H9 (cell line): Measurements from ENCODE around the gene ZNF354B. TPM values are rescaled to one million over a fixed set of nuclear protein-coding genes. Genes with fewer than 3 reads are reported as not detected.

Experiments
- DNase-seq: peaks from one replicate; pipeline ENCODE4 v3.0.0-alpha.2; 2017
- H2AFZ ChIP-seq: one replicate; pipeline ENCODE4 v1.6.1; 2013; ENCODE audit warnings: mild to moderate bottlenecking, low read length, control low read depth, moderate library complexity
- H2AK5ac ChIP-seq: 2 replicates; pipeline ENCODE4 v1.6.1; 2013; ENCODE audit warnings: low read length, control low read depth, mixed read lengths; ENCODE audit not compliant: insufficient read length
- H2BK120ac ChIP-seq: one replicate; pipeline ENCODE4 v1.6.1; 2013; ENCODE audit warnings: low read depth, mild to moderate bottlenecking, low read length, control low read depth, inconsistent platforms; ENCODE audit not compliant: poor library complexity, severe bottlenecking
- H2BK12ac ChIP-seq: 2 replicates; pipeline ENCODE4 v1.6.1; 2013; ENCODE audit warnings: low read length, control low read depth, mixed read lengths, low read depth; ENCODE audit not compliant: insufficient read length
- H2BK15ac ChIP-seq: 2 replicates; pipeline ENCODE4 v1.6.1; 2013; ENCODE audit warnings: low read depth, low read length, control low read depth
- H2BK20ac ChIP-seq: one replicate; pipeline ENCODE4 v1.6.1; 2013; ENCODE audit warnings: low read depth, mild to moderate bottlenecking, low read length, control low read depth, inconsistent platforms; ENCODE audit not compliant: poor library complexity, severe bottlenecking
- H2BK5ac ChIP-seq: 2 replicates; pipeline ENCODE4 v1.6.1; 2013; ENCODE audit warnings: low read length, control low read depth, mixed read lengths; ENCODE audit not compliant: insufficient read length
- H3K14ac ChIP-seq: 2 replicates; pipeline ENCODE4 v1.6.1; 2013; ENCODE audit warnings: low read length, control low read depth; ENCODE audit not compliant: insufficient read depth
- H3K18ac ChIP-seq: 2 replicates; pipeline ENCODE4 v1.6.1; 2013; ENCODE audit warnings: low read depth, mild to moderate bottlenecking, mixed read lengths, low read length, control low read depth; ENCODE audit not compliant: insufficient read length
- H3K23ac ChIP-seq: 2 replicates; pipeline ENCODE4 v1.6.1; 2013; ENCODE audit warnings: low read length, control low read depth, mixed read lengths, low read depth; ENCODE audit not compliant: insufficient read length
- H3K23me2 ChIP-seq: 2 replicates; pipeline ENCODE4 v1.6.1; 2013; ENCODE audit warnings: low read depth, mild to moderate bottlenecking, mixed read lengths, low read length, control low read depth; ENCODE audit not compliant: insufficient read length, poor library complexity, severe bottlenecking
- H3K27ac ChIP-seq: 2 replicates; pipeline ENCODE4 v1.5.1; 2013; ENCODE audit warnings: low read length, control low read depth, mixed read lengths, low read depth; ENCODE audit not compliant: insufficient read length
- H3K27me3 ChIP-seq: 2 replicates; pipeline ENCODE4 v1.6.1; 2013; ENCODE audit warnings: low read length, control low read depth, inconsistent platforms; ENCODE audit not compliant: insufficient read depth
- H3K4ac ChIP-seq: 2 replicates; pipeline ENCODE4 v1.6.1; 2013; ENCODE audit warnings: low read depth, mild to moderate bottlenecking, control low read depth, inconsistent platforms, low read length, moderate library complexity
- H3K4me1 ChIP-seq: 2 replicates; pipeline ENCODE4 v1.6.1; 2013; ENCODE audit warnings: low read length, control low read depth, inconsistent platforms; ENCODE audit not compliant: insufficient read depth
- H3K4me2 ChIP-seq: 2 replicates; pipeline ENCODE4 v1.6.1; 2013; ENCODE audit warnings: low read length, control low read depth, mixed read lengths; ENCODE audit not compliant: insufficient read length, insufficient read depth
- H3K56ac ChIP-seq: 2 replicates; pipeline ENCODE4 v1.6.1; 2013; ENCODE audit warnings: low read depth, mild to moderate bottlenecking, mixed read lengths, low read length, control low read depth; ENCODE audit not compliant: insufficient read length
- H3K79me1 ChIP-seq: 2 replicates; pipeline ENCODE4 v1.6.1; 2013; ENCODE audit warnings: low read depth, mild to moderate bottlenecking, moderate library complexity, low read length, control low read depth, inconsistent platforms; ENCODE audit not compliant: insufficient read depth, poor library complexity, severe bottlenecking
- H3K79me2 ChIP-seq: 2 replicates; pipeline ENCODE4 v1.6.1; 2013; ENCODE audit warnings: low read length, control low read depth, inconsistent platforms; ENCODE audit not compliant: insufficient read depth
- H3K9ac ChIP-seq: 2 replicates; pipeline ENCODE4 v1.6.1; 2013; ENCODE audit warnings: low read length, control low read depth, mixed read lengths; ENCODE audit not compliant: insufficient read length; ENCODE audit errors: extremely low read depth
- H3K9me3 ChIP-seq: one replicate; pipeline ENCODE4 v1.6.1; 2013; ENCODE audit warnings: low read depth, low read length, inconsistent platforms; ENCODE audit not compliant: control insufficient read depth
- H3T11ph ChIP-seq: one replicate; pipeline ENCODE4 v1.6.1; 2013; ENCODE audit warnings: mild to moderate bottlenecking, low read length, control low read depth, inconsistent platforms
- H4K20me1 ChIP-seq: one replicate; pipeline ENCODE4 v1.6.1; 2013; ENCODE audit not compliant: control insufficient read depth, insufficient read length, insufficient read depth
- H4K5ac ChIP-seq: 2 replicates; pipeline ENCODE4 v1.6.1; 2013; ENCODE audit warnings: low read depth, mild to moderate bottlenecking, mixed read lengths, low read length, control low read depth; ENCODE audit not compliant: insufficient read length
- H4K8ac ChIP-seq: replicated peaks from 2 replicates; pipeline ENCODE4 v1.6.1; 2013; ENCODE audit warnings: low read length, control low read depth, mixed read lengths, low read depth; ENCODE audit not compliant: insufficient read length
- H4K91ac ChIP-seq: 2 replicates; pipeline ENCODE4 v1.6.1; 2013; ENCODE audit warnings: low read depth, mild to moderate bottlenecking, moderate library complexity, mixed read lengths, low read length, control low read depth; ENCODE audit not compliant: insufficient read length
- H3K27ac Mint-ChIP-seq, 3 experiments: 2 replicates in 2 of 3; 3 replicates in 1 of 3; pipeline ENCODE4 v1.8.0; 2020 to 2021; ENCODE audit warnings: mixed read lengths in 3 of 3, mild to moderate bottlenecking in 1 of 3, moderate library complexity in 1 of 3
- H3K27me3 Mint-ChIP-seq: 2 replicates; pipeline ENCODE4 v1.8.0; 2021; ENCODE audit warnings: low read depth, mild to moderate bottlenecking, moderate library complexity, mixed read lengths
- H3K36me3 Mint-ChIP-seq, 3 experiments: 2 replicates in 2 of 3; 3 replicates in 1 of 3; pipeline ENCODE4 v1.8.0; 2020 to 2021; ENCODE audit warnings: low read depth in 3 of 3, mixed read lengths in 3 of 3; ENCODE audit not compliant: insufficient read depth in 1 of 3
- H3K4me1 Mint-ChIP-seq, 2 experiments: 2 replicates each; pipeline ENCODE4 v1.8.0; 2020; ENCODE audit warnings: mixed read lengths in 2 of 2
- H3K4me3 Mint-ChIP-seq, 2 experiments: 2 replicates in 1 of 2; 3 replicates in 1 of 2; pipeline ENCODE4 v1.8.0; 2020 to 2021; ENCODE audit warnings: mild to moderate bottlenecking in 2 of 2, mixed read lengths in 2 of 2, moderate library complexity in 1 of 2
- H3K9me3 Mint-ChIP-seq, 2 experiments: 2 replicates in 1 of 2; 3 replicates in 1 of 2; pipeline ENCODE4 v1.8.0; 2020; ENCODE audit warnings: mild to moderate bottlenecking in 2 of 2, mixed read lengths in 2 of 2, moderate library complexity in 1 of 2
- WGBS: extraction: QIAGEN DNeasy Blood & Tissue Kit; methylation state at CpG from one replicate; pipeline ENCODE4 v1.1.7; 2013; ENCODE audit warnings: missing lambda C conversion rate, low lambda C conversion rate, mixed read lengths; ENCODE audit not compliant: insufficient read length; ENCODE audit errors: extremely low coverage; 5-methylcytosine and 5-hydroxymethylcytosine counted together
- total RNA-seq: library from RNA; stranded (reverse); gene quantifications from 2 replicates; pipeline ENCODE4 v1.2.1, GENCODE V29; 2021
- TF ChIP-seq, protein P1 (sequence below): fragments of 200-600 bp; sonication (generic); conservative IDR thresholded peaks from 3 replicates; pipeline ENCODE4 v1.8.0; 2021; ENCODE audit warnings: antibody characterized with exemption, mild to moderate bottlenecking

ZNF354B gene
- total RNA-seq, 1 experiment from 2014 or later: 20.6 TPM

- H2AK5ac ChIP-seq: no peak overlapping the region
- peak; percentile 37 for DNase-seq
- H3K27ac Mint-ChIP-seq: peak overlapping the region in 1 of 3 experiments; percentile 77; a peak in 1 of 7 replicates
- no peak overlapping the region for H3K4ac ChIP-seq
- H3K23me2 ChIP-seq: no peaks in the 10 kb centered on the region
- H4K8ac ChIP-seq: no peak overlapping the region
- no peaks in the 10 kb centered on the region for H3K9me3 ChIP-seq
- H3K9ac ChIP-seq: no peak overlapping the region
- H2BK15ac ChIP-seq: no peak overlapping the region
- no peak overlapping the region for H3T11ph ChIP-seq
- no peak overlapping the region for H2BK120ac ChIP-seq
- no peak overlapping the region for H2AFZ ChIP-seq
- no peak overlapping the region for H3K27ac ChIP-seq
- peak overlapping the region; percentile 52 for H3K18ac ChIP-seq
- H3K9me3 Mint-ChIP-seq: peaks cover 23 to 60% of the 10 kb centered on the region in 2 experiments
- peak overlapping the region; percentile 54; the same call in 1 of the 2 replicates for H3K14ac ChIP-seq
- no peaks in the 10 kb centered on the region for H3K79me2 ChIP-seq
- H2BK20ac ChIP-seq: no peak overlapping the region
- H3K4me2 ChIP-seq: no peak overlapping the region
- peak overlapping the region; percentile 57 to 86 for H3K4me3 Mint-ChIP-seq
- H3K27me3 Mint-ChIP-seq: no peaks in the 10 kb centered on the region
- H3K79me1 ChIP-seq: no peaks in the 10 kb centered on the region
- H4K5ac ChIP-seq: no peak overlapping the region
- no peak overlapping the region for H2BK5ac ChIP-seq
- no peak overlapping the region for H3K23ac ChIP-seq
- no peaks in the 10 kb centered on the region for H3K27me3 ChIP-seq
- H2BK12ac ChIP-seq: no peak overlapping the region
- TF ChIP-seq, protein P1, sequence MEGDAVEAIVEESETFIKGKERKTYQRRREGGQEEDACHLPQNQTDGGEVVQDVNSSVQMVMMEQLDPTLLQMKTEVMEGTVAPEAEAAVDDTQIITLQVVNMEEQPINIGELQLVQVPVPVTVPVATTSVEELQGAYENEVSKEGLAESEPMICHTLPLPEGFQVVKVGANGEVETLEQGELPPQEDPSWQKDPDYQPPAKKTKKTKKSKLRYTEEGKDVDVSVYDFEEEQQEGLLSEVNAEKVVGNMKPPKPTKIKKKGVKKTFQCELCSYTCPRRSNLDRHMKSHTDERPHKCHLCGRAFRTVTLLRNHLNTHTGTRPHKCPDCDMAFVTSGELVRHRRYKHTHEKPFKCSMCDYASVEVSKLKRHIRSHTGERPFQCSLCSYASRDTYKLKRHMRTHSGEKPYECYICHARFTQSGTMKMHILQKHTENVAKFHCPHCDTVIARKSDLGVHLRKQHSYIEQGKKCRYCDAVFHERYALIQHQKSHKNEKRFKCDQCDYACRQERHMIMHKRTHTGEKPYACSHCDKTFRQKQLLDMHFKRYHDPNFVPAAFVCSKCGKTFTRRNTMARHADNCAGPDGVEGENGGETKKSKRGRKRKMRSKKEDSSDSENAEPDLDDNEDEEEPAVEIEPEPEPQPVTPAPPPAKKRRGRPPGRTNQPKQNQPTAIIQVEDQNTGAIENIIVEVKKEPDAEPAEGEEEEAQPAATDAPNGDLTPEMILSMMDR: no peak
- H3K56ac ChIP-seq: no peak overlapping the region
- H3K4me1 Mint-ChIP-seq: peaks cover 14 to 28% of the 10 kb centered on the region in 2 experiments
- no peak overlapping the region for H4K91ac ChIP-seq
- no peaks in the 10 kb centered on the region for H4K20me1 ChIP-seq
- peaks cover 2% of the 10 kb centered on the region; the same call in 1 of the 2 replicates for H3K4me1 ChIP-seq
- no CpG with 5 or more reads among the region's 15 CpGs for WGBS
- no peaks in the 10 kb centered on the region; a peak in 3 of 7 replicates for H3K36me3 Mint-ChIP-seq
These were observed 27.0 kb upstream of the ZNF354B start for GRCh38 chr5:178832618-178833201.
